ENCODE results near the gene BDKRB2. TPM values are rescaled to one million over a fixed set of nuclear protein-coding genes. Genes with fewer than 3 reads are reported as not detected.
A peak's percentile ranks its signal among the peaks of the same experiment; 100 is the strongest.

The BDKRB2 gene
- total RNA-seq, 2 donors from 2014 or later: 2.0 to 5.4 TPM

- intact Hi-C loops (cut with DNase I): no loop called here
- no peak for ATAC-seq
- no peak for DNase-seq
These were observed 9.8 kb upstream of the BDKRB2 start for GRCh38 chr14:96194657-96195431.

- DNase-seq (no peak), ATAC-seq (no peak)
- intact Hi-C loops (cut with DNase I): no loop called here
These were observed 9.1 kb upstream of the BDKRB2 start for GRCh38 chr14:96195441-96196081.

DNA sequence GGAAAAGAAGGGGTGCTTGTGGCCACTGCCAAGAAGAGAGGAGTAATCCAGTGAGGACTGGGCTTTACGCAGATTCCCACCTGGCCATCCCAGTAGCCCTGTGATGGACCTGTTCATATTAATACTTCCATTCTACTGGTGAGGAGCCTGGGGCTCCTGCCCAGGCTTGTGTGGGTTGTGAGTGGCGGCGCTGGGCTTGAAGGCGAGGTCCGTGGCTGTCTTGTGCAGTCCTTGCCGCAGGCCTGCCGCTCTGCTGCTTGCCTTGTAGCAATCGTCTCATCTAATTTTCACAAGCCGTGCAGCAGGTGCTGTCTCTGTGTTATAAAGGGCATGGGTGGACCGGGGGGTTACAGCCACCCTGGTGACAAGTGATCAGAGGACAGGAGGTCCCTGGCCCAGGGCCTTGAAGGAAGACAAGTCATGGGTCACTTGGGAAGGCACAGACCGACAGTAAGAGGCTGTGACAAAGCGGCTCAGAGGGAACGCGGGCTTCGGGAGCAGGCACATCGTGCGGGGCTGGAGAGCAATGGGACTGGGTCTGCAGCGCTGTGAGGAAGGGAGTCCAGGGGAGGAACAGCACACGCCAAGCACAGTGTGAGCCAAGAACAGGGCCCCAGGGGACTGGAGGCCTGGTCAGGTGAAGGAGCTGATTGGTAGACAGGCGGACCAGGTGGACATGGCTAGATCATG is 7.3 kb upstream of the BDKRB2 start:
- ATAC-seq (no peak), DNase-seq (no peak)
- intact Hi-C loops (cut with DNase I): no loop called here

- intact Hi-C loops (cut with DNase I): no loop called here
- ATAC-seq (peak; percentile 27 to 33), DNase-seq (no peak)
These were observed 6.7 kb upstream of the BDKRB2 start for GRCh38 chr14:96197969-96198368.

- peak in 1 of 2 donors; percentile 27 for ATAC-seq
- intact Hi-C loops (cut with DNase I): no loop called here
These were observed 6.1 kb upstream of the BDKRB2 start for GRCh38 chr14:96198430-96199130.

GRCh38 chr14:96201157-96201556 is 3.5 kb upstream of the BDKRB2 start:
- DNase-seq: no peak
- intact Hi-C loops (cut with DNase I): no loop called here
- no peak for ATAC-seq

More at GRCh38 chr14:96198430-96199130, 6.1 kb upstream of the BDKRB2 start:
- DNase-seq: no peak

- ATAC-seq (no peak), DNase-seq (no peak)
These were observed 2.7 kb upstream of the BDKRB2 start for GRCh38 chr14:96201965-96202364.

GRCh38 chr14:96202441-96203094 is 2.1 kb upstream of the BDKRB2 start:
- no peak for ATAC-seq
- intact Hi-C loops (cut with DNase I): no loop called here
- DNase-seq: no peak

More at GRCh38 chr14:96201965-96202364, 2.7 kb upstream of the BDKRB2 start:
- intact Hi-C loops (cut with DNase I): no loop called here

DNA sequence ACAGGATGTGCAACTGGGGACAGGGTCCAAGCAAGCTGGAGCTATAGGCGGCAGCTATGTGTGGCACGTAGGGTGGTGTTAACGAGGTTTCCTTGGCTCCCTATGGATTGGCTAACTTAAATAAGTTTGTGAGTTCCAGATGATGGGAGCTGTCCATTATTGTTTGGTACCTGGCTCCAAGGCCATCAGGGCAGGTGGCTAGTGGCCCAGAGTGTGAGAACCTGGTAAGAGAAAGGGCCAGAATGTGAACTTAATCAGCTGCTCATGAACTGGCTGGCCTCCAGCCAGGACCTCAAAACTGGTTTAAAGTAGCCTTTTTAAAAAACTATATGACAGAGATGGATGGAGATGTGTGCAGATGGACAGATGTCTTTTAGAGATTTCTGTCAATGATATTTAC is 1.5 kb upstream of the BDKRB2 start:
- intact Hi-C loops (cut with DNase I): no loop called here
- DNase-seq: no peak
- ATAC-seq: no peak

DNA sequence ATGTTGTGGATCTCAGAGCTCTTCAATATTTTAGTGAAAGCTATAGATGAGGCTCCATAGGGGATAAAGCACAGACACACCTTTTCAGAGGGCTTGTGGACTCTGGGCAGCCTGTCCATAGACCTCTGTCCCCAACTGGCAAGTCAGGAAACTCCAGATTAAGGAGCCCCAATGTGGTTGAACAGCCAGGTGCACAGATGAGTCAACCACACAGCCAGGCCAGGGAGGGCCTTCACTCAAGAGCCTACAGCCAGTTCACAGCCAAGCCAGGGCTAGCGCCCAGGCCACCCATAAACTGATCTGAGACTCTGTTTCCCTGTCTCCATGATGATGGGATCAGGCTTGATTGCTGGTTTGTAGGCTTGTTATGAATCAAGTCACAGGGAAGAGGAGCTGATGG is 1.0 kb upstream of the BDKRB2 start:
- DNase-seq: no peak
- no peak for ATAC-seq

GRCh38 chr14:96205059-96205977 is 679 bp downstream of the BDKRB2 start:
- DNase-seq (no peak), ATAC-seq (peak in 1 of 2 donors; percentile 5)
- intact Hi-C loops (cut with DNase I): no loop called here

More for the DNA sequence above, 1.0 kb upstream of the BDKRB2 start:
- intact Hi-C loops (cut with DNase I): no loop called here

DNA sequence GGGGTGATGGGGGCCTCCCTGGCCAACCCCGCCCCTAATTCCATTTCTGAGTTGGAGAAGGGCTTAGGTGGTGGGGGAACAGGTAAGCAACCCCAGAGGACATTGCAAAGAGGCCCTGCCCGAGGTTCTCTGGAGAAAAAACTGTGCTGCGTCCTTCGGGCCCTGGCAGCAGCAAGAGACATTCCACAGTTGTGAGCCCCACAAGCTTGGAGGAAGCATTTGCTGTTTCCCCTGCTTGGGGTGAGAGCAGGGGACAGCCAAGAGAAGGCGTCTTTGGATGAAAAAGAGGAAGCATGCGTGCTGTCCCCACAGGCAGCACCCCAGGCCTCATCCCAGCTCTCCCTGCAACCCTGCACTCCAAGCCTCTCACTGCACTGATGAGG is 1.3 kb downstream of the BDKRB2 start:
- intact Hi-C loops (cut with DNase I): no loop called here
- ATAC-seq: no peak
- DNase-seq: no peak

- intact Hi-C loops (cut with DNase I): no loop called here
- ATAC-seq: no peak
- DNase-seq: no peak
These were observed 1.8 kb downstream of the BDKRB2 start for GRCh38 chr14:96206461-96206860.

DNA sequence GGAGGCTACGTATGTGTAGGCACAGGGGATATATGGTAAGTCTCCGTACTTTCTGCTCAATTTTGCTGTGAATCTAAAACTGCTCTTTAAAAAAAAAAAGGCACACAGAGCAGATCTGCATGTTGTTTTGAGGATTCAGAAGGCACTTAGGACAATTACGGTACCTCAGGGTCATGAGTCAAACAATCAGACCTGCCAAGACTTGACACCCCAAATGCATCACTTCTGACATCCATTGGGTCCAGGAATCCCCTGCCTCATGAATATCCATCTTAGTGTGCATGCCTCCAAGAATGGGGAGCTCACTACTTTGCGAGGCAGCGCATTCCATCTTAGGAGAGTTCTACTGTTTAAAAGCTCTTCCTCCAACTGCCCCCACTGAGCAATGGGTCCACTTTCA is 3.0 kb downstream of the BDKRB2 start:
- DNase-seq (no peak), ATAC-seq (no peak)
- intact Hi-C loops (cut with DNase I): no loop called here

DNA sequence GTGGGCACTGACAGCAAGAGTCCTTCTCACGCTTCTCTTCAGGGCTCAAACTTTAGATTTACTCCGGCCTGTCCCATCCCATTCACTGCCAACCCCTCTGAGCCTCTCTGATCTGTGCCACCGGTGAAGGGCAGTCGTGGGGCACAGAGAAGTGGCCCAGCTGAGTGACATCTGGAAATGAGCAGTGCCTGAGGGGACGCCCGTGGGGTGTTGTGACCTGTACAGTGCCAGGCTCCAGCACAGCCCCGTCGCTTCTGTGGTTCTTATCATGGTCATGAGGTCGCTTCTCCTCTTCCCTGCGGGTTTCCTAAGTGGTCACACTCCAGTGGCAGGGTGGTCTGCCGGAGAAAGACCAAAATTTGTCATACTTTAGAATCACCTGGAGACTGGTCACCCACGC is 4.1 kb downstream of the BDKRB2 start:
- no peak for ATAC-seq
- intact Hi-C loops (cut with DNase I): no loop called here
- no peak for DNase-seq

- intact Hi-C loops (cut with DNase I): no loop called here
- DNase-seq: no peak
- no peak for ATAC-seq
These were observed 7.5 kb downstream of the BDKRB2 start for GRCh38 chr14:96212140-96212539.

DNA sequence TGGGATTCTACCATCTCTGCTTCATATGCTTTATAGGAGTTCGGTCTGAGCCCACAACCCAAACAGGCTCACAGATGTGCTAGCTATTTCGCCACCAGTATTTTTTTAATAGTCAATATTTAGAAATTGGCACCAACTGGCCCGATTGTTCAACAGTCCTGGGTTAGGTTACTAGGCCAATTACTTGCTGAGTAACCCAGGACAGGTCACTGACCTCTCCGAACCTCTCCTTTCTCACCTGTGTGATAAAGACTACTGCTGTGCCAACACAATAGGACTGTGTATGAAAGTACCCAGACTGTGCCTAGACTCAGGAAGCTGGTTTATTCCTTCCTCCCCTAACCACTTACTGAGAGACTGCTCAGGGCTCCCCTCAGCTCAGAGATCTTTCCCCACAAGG is 8.3 kb downstream of the BDKRB2 start:
- intact Hi-C loops (cut with DNase I): no loop called here
- DNase-seq (no peak), ATAC-seq (no peak)

DNA sequence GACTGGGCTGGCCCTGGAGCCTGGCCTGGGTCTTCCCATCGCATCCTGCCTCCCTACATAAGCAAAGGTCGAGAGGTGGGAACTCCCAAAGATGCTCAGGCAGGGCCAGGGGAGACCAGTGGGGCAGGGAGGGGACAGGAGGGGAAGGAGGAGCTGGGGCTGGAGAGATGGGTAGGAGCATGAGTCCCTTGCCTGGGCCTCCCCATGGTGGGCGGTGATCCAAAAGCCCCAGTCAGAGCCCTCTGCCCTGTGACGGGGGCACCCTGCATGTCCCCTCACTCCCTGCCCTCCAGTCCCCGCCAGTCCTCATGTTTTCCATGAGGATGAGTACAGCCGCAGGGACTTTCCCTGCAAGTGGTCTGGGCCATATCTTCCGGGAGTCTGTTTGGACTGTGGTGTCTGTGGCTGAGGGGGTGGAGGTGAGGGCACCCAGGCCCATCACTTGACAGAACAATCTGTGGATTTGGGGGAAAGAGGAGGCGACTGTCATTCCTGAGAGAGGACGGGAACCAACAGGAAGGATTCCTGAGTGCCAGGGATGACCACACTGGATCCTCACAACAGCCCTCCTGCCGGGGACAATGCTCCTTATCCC is 9.3 kb downstream of the BDKRB2 start:
- DNase-seq: no peak
- intact Hi-C loops (cut with DNase I): no loop called here
- no peak for ATAC-seq
